ENCODE data around the gene NTM.

- TF ChIP-seq, protein P1, sequence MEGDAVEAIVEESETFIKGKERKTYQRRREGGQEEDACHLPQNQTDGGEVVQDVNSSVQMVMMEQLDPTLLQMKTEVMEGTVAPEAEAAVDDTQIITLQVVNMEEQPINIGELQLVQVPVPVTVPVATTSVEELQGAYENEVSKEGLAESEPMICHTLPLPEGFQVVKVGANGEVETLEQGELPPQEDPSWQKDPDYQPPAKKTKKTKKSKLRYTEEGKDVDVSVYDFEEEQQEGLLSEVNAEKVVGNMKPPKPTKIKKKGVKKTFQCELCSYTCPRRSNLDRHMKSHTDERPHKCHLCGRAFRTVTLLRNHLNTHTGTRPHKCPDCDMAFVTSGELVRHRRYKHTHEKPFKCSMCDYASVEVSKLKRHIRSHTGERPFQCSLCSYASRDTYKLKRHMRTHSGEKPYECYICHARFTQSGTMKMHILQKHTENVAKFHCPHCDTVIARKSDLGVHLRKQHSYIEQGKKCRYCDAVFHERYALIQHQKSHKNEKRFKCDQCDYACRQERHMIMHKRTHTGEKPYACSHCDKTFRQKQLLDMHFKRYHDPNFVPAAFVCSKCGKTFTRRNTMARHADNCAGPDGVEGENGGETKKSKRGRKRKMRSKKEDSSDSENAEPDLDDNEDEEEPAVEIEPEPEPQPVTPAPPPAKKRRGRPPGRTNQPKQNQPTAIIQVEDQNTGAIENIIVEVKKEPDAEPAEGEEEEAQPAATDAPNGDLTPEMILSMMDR (IDR thresholded peaks at IDR 0.05): no peak
- TF ChIP-seq POLR2A (IDR thresholded peaks at IDR 0.05): no peak
These were observed 518.7 kb downstream of the NTM start for GRCh38 chr11:131889146-131889577.
